MM.1S (cell line): ENCODE results near the gene RARRES2.

Experiments used
- DNase-seq: peaks from one replicate; pipeline ENCODE4 v3.0.0-alpha.2; 2015
- H2AFZ ChIP-seq: fragments of 300-600 bp; sonication (generic); 2 replicates; pipeline ENCODE4 v1.6.0; 2016; ENCODE audit warnings: antibody characterized with exemption, low read length
- H3F3A ChIP-seq: fragments of 300-600 bp; sonication (generic); 2 replicates; pipeline ENCODE4 v1.6.1; 2016; ENCODE audit warnings: mild to moderate bottlenecking, antibody characterized with exemption, low read length, moderate library complexity, mixed read lengths; ENCODE audit not compliant: insufficient read depth
- H3K27ac ChIP-seq: fragments of 300-600 bp; sonication (generic); 2 replicates; pipeline ENCODE4 v1.5.1; 2016; ENCODE audit warnings: mild to moderate bottlenecking, low read length
- H3K27me3 ChIP-seq: fragments of 300-600 bp; sonication (generic); replicated peaks from 2 replicates; pipeline ENCODE4 v1.6.0; 2016; ENCODE audit warnings: low read length; ENCODE audit not compliant: insufficient read depth
- H3K36me3 ChIP-seq: fragments of 300-600 bp; sonication (generic); replicated peaks from 2 replicates; pipeline ENCODE4 v1.6.1; 2016; ENCODE audit warnings: mild to moderate bottlenecking, low read length, mixed read lengths; ENCODE audit not compliant: insufficient read depth
- H3K4me1 ChIP-seq: fragments of 300-600 bp; sonication (generic); 2 replicates; pipeline ENCODE4 v1.6.1; 2016; ENCODE audit warnings: low read length, mixed read lengths
- H3K4me2 ChIP-seq: fragments of 300-600 bp; sonication (generic); 2 replicates; pipeline ENCODE4 v1.6.0; 2016; ENCODE audit warnings: low read depth, low read length
- H3K4me3 ChIP-seq: fragments of 300-600 bp; sonication (generic); 2 replicates; pipeline ENCODE4 v1.5.1; 2016; ENCODE audit warnings: low read length, mixed read lengths
- H3K79me2 ChIP-seq: fragments of 300-600 bp; sonication (generic); 2 replicates; pipeline ENCODE4 v1.6.1; 2016; ENCODE audit warnings: mixed run types, low read length, mixed read lengths
- H3K9ac ChIP-seq: fragments of 300-600 bp; sonication (generic); 2 replicates; pipeline ENCODE4 v1.6.1; 2016; ENCODE audit warnings: low read length, mixed read lengths
- H3K9me2 ChIP-seq: fragments of 300-600 bp; sonication (generic); replicated peaks from 2 replicates; pipeline ENCODE4 v1.6.1; 2016; ENCODE audit warnings: mild to moderate bottlenecking, low read length, mixed read lengths; ENCODE audit not compliant: insufficient read depth
- H3K9me3 ChIP-seq: fragments of 300-600 bp; sonication (generic); replicated peaks from 2 replicates; pipeline ENCODE4 v1.6.1; 2016; ENCODE audit warnings: mild to moderate bottlenecking, low read length, mixed read lengths; ENCODE audit not compliant: insufficient read depth
- H4K20me1 ChIP-seq: fragments of 300-600 bp; sonication (generic); 2 replicates; pipeline ENCODE4 v1.6.1; 2016; ENCODE audit warnings: mild to moderate bottlenecking, low read length, moderate library complexity, mixed read lengths; ENCODE audit not compliant: insufficient read depth
- CTCF ChIP-seq: fragments of 300-600 bp; sonication (generic); IDR thresholded peaks from 2 replicates; pipeline ENCODE4 v1.5.1; 2016; ENCODE audit warnings: antibody characterized with exemption, low read length, mixed read lengths
- EZH2 ChIP-seq: fragments of 300-600 bp; sonication (generic); optimal IDR thresholded peaks from 2 replicates; pipeline ENCODE3; 2017; ENCODE audit warnings: low read depth, mild to moderate bottlenecking, antibody characterized with exemption, low read length, mixed read lengths
- EZH2phosphoT487 ChIP-seq: fragments of 300-600 bp; sonication (generic); IDR thresholded peaks from 2 replicates; pipeline ENCODE4 v1.6.1; 2018; ENCODE audit warnings: antibody characterized with exemption, low read length

Gene RARRES2

GRCh38 chr7:150365194-150365593, 23.8 kb upstream of the RARRES2 start:
- DNase-seq: no peak
- Histone ChIP-seq H3F3A (peaks cover 34% of the 10 kb centered on the region), H3K9ac (no peak overlapping the region), H3K4me2 (no peak overlapping the region), H3K36me3 (no peaks in the 10 kb centered on the region), H2AFZ (no peak overlapping the region), H3K4me3 (no peak overlapping the region), H3K9me2 (no peaks in the 10 kb centered on the region), H3K79me2 (peaks cover 15% of the 10 kb centered on the region), H3K27ac (no peak overlapping the region), H3K4me1 (peaks cover 31% of the 10 kb centered on the region), H3K9me3 (no peaks in the 10 kb centered on the region), H4K20me1 (no peaks in the 10 kb centered on the region), H3K27me3 (no peaks in the 10 kb centered on the region)
- TF ChIP-seq EZH2 (no peak), EZH2phosphoT487 (no peak), CTCF (no peak)

- Histone ChIP-seq H3K9me2 (no peaks in the 10 kb centered on the region), H3K9me3 (no peaks in the 10 kb centered on the region), H3K4me3 (no peak overlapping the region), H3K36me3 (no peaks in the 10 kb centered on the region), H3K4me2 (no peak overlapping the region), H3K27me3 (no peaks in the 10 kb centered on the region), H4K20me1 (no peaks in the 10 kb centered on the region), H3K9ac (no peak overlapping the region), H3F3A (peaks cover 22% of the 10 kb centered on the region), H2AFZ (peak overlapping the region; percentile 32), H3K27ac (no peak overlapping the region), H3K79me2 (peaks cover 1% of the 10 kb centered on the region), H3K4me1 (peaks cover 26% of the 10 kb centered on the region)
- TF ChIP-seq EZH2phosphoT487: no peak
- no peak for TF ChIP-seq CTCF
- no peak for TF ChIP-seq EZH2
- DNase-seq: no peak
Measured at GRCh38 chr7:150363872-150364271, 22.4 kb upstream of the RARRES2 start.

- no peaks in the 10 kb centered on the region for H3K9me3 ChIP-seq
- peaks cover 24% of the 10 kb centered on the region for H3F3A ChIP-seq
- H2AFZ ChIP-seq: no peak overlapping the region
- no peaks in the 10 kb centered on the region for H4K20me1 ChIP-seq
- no peak overlapping the region for H3K9ac ChIP-seq
- H3K27ac ChIP-seq: no peak overlapping the region
- H3K4me2 ChIP-seq: no peak overlapping the region
- no peak for TF ChIP-seq EZH2
- no peak for TF ChIP-seq CTCF
- TF ChIP-seq EZH2phosphoT487: no peak
- no peaks in the 10 kb centered on the region for H3K79me2 ChIP-seq
- no peak for DNase-seq
- no peak overlapping the region for H3K4me3 ChIP-seq
- H3K4me1 ChIP-seq: peaks cover 26% of the 10 kb centered on the region
- no peaks in the 10 kb centered on the region for H3K9me2 ChIP-seq
- no peaks in the 10 kb centered on the region for H3K36me3 ChIP-seq
- no peaks in the 10 kb centered on the region for H3K27me3 ChIP-seq
Measured at GRCh38 chr7:150363370-150363769, 21.9 kb upstream of the RARRES2 start.
